ENCODE results near the gene HCN2.

Gene HCN2

GRCh38 chr19:643736-644135, 54.1 kb downstream of the HCN2 start:
- DNase-seq = no peak

- no peak for DNase-seq
Observed at GRCh38 chr19:644363-644762, 54.7 kb downstream of the HCN2 start.

- no peak for DNase-seq
Observed at GRCh38 chr19:644789-645188, 55.1 kb downstream of the HCN2 start.

GRCh38 chr19:645912-646778, 56.5 kb downstream of the HCN2 start:
- DNase-seq = no peak

GRCh38 chr19:646779-647565, 57.3 kb downstream of the HCN2 start:
- DNase-seq = no peak

GRCh38 chr19:647566-648284, 58.0 kb downstream of the HCN2 start:
- no peak for DNase-seq

GRCh38 chr19:648305-648704, 58.6 kb downstream of the HCN2 start:
- no peak for DNase-seq

- no peak for DNase-seq
Observed at GRCh38 chr19:648904-649801, 59.5 kb downstream of the HCN2 start.

- DNase-seq = no peak
Observed at GRCh38 chr19:650121-650520, 60.4 kb downstream of the HCN2 start.

- DNase-seq = no peak
Observed at GRCh38 chr19:651114-651818, 61.6 kb downstream of the HCN2 start.

GRCh38 chr19:651991-652390, 62.3 kb downstream of the HCN2 start:
- DNase-seq = no peak

- no peak for DNase-seq
Observed at GRCh38 chr19:652467-653389, 63.0 kb downstream of the HCN2 start.

- DNase-seq = no peak
Observed at GRCh38 chr19:653425-653824, 63.7 kb downstream of the HCN2 start.

- DNase-seq = no peak
Observed at GRCh38 chr19:655691-656090, 66.0 kb downstream of the HCN2 start.

- DNase-seq = no peak
Observed at GRCh38 chr19:656751-657559, 67.3 kb downstream of the HCN2 start.

GRCh38 chr19:657611-658010, 67.9 kb downstream of the HCN2 start:
- DNase-seq = no peak

GRCh38 chr19:658059-658839, 68.6 kb downstream of the HCN2 start:
- DNase-seq = no peak

GRCh38 chr19:658916-659839, 69.5 kb downstream of the HCN2 start:
- no peak for DNase-seq

All from NCI-H1694 (cell line).